GM18508 (cell line): ENCODE results near the gene AGPAT3.

ENCODE experiments used
- ATAC-seq: cut with Tn5 transposase; IDR thresholded peaks from one replicate; pipeline ENCODE4 v1.9.1; 2021; ENCODE audit warnings: moderate number of reproducible peaks; ENCODE audit not compliant: insufficient read depth, unreplicated experiment

The AGPAT3 gene

GRCh38 chr21:43985690-43986251, 120.7 kb downstream of the AGPAT3 start:
- no peak for ATAC-seq

GRCh38 chr21:43986544-43987451, 121.8 kb downstream of the AGPAT3 start:
- ATAC-seq: no peak

GRCh38 chr21:43987509-43987908, 122.5 kb downstream of the AGPAT3 start:
- no peak for ATAC-seq

- ATAC-seq: no peak
These were observed 123.0 kb downstream of the AGPAT3 start for GRCh38 chr21:43988016-43988415.

GRCh38 chr21:43988506-43989230, 123.6 kb downstream of the AGPAT3 start:
- ATAC-seq: no peak

- no peak for ATAC-seq
These were observed 124.4 kb downstream of the AGPAT3 start for GRCh38 chr21:43989401-43989800.

- no peak for ATAC-seq
These were observed 126.5 kb downstream of the AGPAT3 start for GRCh38 chr21:43991447-43991991.

GRCh38 chr21:43992121-43992520, 127.1 kb downstream of the AGPAT3 start:
- ATAC-seq: no peak

GRCh38 chr21:43993420-43993934, 128.5 kb downstream of the AGPAT3 start:
- ATAC-seq: no peak

GRCh38 chr21:43994085-43994484, 129.1 kb downstream of the AGPAT3 start:
- ATAC-seq: no peak

- ATAC-seq: no peak
These were observed 129.6 kb downstream of the AGPAT3 start for GRCh38 chr21:43994646-43995045.

GRCh38 chr21:43995521-43996105, 130.6 kb downstream of the AGPAT3 start:
- ATAC-seq: no peak

GRCh38 chr21:43997766-43998742, 133.0 kb downstream of the AGPAT3 start:
- ATAC-seq: no peak

GRCh38 chr21:44000360-44000759, 135.3 kb downstream of the AGPAT3 start:
- no peak for ATAC-seq

- no peak for ATAC-seq
These were observed 137.5 kb downstream of the AGPAT3 start for GRCh38 chr21:44002511-44002910.

GRCh38 chr21:44003307-44003966, 138.4 kb downstream of the AGPAT3 start:
- ATAC-seq: no peak

GRCh38 chr21:44005071-44005470, 140.0 kb downstream of the AGPAT3 start:
- no peak for ATAC-seq

GRCh38 chr21:44005593-44005992, 140.6 kb downstream of the AGPAT3 start:
- no peak for ATAC-seq
